IPS-NIHi11 (cell line): ENCODE results near the gene DNAJC15.
"Not testable (repeated sequence)": the region's sequence is repeated elsewhere in the genome, so short reads cannot be mapped to it uniquely, and the experiment has no call there.

Experiments used
- DNase-seq: peaks from one replicate; pipeline ENCODE4 v3.0.0; 2012; ENCODE audit warnings: mixed read lengths, low spot score

The DNAJC15 gene

DNA sequence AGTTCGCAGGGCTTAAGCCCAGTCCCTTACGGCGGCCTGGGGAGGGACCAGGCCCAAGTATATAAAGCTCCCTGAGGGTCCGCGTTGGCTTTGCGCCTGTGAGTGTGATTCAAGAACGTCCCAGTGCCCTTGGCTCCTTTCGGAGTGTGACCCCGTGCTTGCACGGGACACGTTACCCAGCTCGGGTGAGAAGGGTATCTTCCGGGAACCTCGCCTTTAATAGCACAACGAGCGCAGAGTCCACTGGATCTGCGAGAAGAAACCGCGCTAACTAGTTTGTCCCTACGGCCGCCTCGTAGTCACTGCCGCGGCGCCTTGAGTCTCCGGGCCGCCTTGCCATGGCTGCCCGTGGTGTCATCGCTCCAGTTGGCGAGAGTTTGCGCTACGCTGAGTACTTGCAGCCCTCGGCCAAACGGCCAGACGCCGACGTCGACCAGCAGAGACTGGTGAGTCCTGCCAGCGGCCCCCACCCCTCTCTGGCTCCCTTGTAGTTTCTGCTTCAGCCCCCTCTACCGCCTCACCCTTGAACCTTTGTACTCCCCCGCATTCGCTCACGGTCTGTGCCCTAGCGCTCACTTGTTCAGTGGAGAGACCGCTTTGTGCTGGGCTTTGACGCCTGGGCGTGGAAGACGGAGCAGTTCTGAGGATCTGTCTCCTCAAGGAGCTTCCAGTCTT is at the start of gene DNAJC15:
TSS of gene DNAJC15 (plus strand) at position 298 of the 675 bp plus-strand sequence. CDS start at position 339, 41 bp downstream.
- peak; percentile 81 for DNase-seq

DNA sequence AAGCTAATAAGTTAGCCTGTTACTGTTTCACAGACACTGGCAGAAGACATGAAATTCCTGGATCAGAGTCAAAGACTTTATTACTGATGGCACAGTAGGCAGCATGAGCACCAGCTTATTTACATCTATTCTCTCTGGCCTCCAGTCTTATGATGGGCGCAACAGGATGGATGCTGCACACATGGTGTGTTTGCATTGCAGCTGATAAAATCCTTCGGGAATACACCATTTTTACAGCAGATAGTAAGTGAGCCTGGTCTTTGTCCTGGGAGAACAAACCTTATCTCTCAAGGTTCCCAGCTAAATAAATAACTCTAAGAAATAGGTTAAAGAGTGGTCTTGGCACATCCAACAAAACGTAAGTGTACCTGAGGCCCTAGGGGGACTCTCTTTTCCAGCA is 47.3 kb upstream of the DNAJC15 start:
- DNase-seq, result no peak

DNA sequence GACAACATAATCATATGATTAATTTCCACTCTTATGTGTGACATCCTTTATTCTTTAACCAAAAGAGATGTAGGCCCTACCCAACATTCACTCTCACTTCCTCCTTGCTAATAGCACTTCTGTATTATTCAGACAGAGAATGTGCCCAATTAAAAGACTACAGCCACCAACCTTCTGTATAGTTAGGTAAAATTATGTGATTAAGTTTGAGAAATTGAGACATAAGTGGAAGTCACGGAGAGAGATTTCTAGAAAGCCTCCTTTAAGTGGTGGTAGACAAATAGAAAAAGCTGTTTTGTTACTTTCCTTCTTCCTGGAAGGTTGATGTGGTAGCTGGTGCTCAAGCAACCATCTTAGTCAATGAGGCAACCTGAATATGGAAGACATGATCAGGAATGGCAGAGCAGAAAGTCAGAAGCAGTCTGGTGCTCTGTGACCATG is 46.1 kb upstream of the DNAJC15 start:
- no peak for DNase-seq

DNA sequence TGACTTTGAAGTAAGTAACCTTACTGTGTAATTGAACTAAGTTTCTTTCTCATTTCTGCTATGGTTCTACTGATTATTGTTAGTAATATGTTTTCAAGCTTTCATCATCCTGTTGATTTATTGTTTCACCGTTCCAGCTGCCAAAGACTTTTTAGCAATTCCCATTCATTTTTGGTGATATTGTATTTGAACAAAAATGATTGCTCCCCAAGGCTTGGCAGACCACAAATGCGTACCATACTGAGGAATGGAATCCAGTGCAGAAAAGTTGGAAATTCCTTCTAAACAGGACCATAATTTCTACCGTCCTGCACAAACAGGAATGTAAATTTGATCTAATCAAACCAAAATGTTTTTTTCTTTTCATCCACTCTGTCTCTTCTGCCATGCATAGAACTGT is 42.1 kb upstream of the DNAJC15 start:
- no peak for DNase-seq

DNA sequence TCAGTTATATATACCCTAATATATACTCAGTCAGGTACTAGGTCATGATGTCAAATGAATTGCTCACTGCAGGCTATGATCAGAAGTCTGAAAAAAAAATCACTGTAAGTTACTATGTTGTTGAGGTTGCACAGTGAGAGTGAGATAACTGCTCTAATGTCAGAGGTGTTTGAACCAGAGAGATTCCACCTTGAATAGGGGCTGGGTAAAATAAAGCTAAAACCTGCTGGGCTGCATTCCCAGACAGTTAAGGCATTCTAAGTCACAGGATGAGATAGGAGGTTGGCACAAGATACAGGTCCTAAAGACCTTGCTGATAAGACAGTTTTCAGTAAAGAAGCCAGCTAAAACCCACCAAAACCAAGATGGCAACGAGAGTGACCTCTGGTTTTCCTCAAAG is 41.5 kb upstream of the DNAJC15 start:
- no peak for DNase-seq

DNA sequence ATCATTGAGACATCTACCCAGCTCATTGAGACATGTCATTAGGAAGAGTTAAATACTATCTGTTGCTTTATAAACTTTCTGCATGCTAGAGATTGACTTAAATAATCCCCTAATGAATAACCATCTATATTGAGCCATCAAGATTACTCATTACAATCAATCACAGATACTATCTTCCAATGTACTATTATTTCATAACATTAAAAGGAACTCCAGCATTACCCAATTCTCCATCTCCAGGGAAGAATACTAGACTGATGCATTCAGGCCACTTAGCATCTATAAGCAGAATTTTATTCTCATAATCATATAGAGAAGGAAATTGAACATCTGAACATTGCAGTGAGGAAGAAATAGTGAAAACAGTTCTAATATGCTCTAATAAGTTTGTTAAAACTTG is 39.4 kb upstream of the DNAJC15 start:
- no peak for DNase-seq

DNA sequence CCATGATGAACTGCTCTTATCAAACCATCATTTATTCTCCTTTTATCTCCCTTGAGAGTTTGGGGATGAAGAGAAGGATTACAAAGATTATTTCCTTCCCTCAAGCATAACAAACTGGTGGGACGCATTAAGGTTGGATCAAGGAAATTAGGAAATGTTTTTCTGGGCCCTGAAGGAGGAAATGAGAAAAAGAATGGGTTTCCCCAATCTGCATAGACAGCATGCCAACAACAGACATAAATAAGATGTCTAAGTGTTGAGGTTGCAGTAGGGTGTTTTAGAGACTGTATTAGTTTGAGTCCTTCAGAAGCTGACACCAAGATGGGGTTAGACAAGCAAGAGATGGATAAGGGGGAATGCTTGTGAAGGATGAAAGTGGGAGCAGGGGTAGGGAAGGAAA is 38.7 kb upstream of the DNAJC15 start:
- DNase-seq, result no peak

DNA sequence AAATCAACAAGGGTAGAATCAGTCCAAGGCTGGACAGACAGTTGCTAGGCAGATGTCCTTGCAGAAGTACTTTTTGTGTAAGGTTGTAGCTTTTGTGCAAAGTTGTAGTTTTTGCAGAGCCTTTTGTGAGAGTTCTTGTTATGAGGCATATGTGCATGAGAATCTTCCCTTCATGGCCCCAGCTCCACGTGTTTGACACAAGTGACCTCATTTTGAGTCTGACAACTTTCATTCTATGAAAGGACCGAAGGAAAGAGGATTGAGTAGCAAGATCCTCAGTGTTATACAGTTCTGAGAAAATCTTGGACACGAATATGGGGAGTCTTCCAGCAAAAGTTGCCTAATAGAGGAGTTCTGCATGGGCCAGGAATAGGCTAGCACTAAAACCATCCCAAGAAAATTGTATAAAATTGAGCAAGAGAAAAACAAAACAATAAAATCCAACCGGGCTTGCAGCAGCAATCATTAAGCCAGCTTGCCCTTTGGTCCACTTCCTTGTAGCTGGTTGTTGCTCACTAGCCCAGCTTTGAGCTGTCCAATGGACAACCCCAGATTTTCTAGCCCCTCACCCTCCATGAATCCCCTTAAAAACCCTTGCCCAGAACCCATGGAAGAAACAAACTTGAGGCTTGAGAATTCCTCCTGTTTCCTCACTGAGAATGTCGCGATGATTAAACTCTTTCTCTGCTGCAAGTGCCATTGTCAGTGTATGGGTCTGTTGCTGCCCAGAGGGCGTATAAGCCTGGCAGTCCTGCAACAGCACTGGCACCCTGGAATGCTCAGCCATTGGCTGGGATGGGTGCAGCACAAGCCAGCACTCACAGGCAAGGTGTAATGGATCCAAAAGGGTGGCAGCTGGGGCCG is 37.8 kb upstream of the DNAJC15 start:
- no peak for DNase-seq

DNA sequence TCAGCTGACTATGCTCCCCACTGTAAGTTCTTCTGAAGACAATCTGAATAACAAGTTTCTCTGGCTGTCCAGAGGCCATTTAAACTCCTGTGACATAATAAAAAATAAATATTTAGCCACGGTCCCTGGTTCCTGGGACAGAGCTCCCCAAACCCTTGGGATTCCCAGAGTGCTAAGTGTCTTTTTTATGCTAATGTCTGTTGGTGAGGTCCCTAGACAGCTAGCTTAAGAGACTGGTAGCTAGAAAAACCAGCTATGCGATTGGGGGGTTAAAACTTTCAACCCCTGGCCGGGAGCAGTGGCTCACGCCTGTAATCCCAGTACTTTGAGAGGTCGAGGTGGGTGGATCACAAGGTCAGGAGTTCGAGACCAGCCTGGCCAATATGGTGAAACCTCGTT is 37.2 kb upstream of the DNAJC15 start:
- DNase-seq, result no peak

DNA sequence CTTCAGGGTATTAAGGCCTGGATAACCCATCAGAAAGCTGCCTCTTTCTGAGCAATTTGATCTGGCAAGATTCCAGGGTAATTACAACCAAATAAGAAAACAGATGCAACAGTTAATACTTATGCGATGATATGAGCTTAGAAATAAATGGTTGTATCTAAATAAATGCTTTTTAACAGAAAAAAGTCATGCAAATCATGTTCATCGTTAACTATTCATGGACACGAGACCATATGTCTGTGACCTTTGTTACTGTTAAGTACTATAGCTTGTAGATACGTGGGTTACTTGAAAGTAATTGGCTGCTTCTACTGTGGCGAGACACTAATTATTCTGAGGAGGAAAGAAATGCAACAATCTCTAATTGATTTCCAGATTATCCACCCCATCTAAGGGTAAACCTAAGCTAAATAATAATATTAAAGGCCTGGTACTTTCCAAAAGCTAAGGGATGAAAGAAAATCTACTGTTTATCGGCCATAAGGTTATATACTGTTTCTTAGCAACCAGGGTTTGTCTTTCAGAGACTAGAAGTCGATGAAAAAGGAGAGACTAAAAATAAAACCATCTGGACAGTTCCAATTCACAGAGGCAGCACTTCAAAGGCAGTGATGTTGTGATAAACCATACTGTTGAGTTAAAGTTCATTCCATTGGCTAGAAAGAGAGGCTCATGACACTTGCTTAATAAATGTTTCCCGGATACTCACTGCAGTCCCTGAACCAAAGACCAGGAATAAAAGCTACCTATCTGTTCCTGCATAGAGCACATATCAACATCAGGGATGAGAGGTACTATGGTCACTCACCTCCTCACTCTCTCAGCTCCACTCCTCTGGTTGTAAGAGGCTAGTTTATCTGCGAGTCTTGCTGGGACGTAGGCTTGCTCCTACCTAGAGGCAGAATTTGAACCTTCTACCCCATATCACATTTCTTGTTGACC is 32.8 kb upstream of the DNAJC15 start:
- no peak for DNase-seq

DNA sequence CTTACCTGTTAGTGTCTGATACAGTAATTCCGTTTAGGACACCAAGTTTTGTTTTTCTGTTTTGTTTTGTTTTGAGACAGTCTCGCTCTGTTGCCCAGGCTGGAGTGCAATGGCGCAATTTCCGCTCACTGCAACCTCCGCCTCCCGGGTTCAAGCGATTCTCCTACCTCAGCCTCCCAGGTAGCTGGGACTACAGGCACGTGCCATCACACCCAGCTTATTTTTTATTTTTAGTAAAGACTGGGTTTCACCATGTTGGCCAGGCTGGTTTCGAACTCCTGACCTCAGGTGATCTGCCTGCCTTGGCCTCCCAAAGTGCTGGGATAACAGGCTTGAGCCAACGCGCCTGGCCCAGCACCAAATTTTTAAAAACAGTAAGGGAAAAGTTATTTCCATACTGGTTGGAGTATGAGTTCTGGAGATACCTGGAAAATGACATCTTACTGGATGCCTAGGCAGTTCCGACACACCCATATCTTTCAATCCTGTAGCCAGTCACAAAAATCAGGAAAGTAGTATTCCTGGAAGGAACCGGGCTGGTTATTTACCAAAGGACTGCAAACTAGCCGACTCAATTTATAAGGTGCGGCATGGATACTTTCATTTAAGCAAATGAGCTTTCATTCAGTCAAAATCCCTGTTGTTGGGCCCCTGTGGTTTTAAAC is 32.0 kb upstream of the DNAJC15 start:
- not testable (repeated sequence) for DNase-seq

DNA sequence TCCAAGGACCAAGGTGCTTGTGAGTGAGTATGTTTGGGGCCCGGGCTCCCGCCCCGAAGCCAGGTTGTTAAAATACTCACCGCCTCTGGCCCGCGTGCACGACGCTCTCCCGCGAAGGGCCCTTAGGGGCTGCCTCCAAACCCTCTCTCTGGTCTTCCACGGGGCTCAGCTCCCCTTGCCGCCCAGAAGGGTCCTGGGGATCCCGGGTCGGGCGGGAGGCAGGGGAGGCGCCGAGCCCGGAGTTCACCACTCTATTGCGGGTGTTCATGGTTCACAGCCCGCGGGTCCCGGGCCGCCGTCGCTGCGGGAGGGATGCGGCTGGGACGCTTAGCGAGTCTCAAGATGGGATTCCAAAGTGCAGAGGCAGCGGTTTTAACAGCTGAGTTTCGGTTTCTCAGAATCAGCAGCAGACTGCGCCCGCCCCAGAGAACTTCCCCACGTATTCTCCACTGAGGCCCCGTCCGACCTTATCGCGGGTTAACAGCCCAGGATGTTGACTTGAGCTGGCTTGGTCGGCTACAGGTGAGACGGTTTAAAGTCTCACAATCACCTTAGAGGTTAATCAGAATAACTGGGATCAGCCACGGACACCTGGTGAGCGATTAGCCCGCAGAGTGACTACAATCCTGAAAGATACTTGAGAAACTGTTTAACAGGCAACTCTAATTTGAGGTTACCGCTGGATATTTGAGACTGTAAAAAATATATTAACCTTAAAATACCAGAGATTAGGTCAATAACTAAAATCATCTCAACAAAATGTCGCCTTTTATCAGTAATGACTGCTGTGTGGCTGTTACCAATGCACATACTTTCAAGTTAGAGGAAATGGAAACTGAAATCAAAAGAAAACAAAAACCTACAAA is 31.3 kb upstream of the DNAJC15 start, which contains the start of gene EPSTI1:
TSS of gene EPSTI1 (minus strand) at position 344 of the 866 bp plus-strand sequence. CDS start at position 268, 76 bp downstream.
- peak; percentile 48 for DNase-seq

DNA sequence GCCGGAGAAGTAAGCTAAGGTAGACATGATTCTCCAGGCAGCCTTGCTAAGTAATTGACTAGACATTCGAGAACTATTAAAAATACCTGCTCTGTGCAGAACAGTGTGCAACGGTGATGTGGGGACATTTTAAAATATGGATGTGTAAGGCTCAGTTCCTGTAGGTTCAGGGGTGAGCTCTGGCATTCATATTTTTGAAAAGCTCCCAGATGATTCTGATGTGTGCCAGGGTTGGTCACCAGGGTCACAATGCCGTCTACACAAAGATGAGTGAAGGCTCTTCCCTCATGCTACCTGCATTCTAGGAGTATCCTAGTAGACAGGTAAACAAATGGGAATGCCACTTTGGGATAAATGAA is 30.6 kb upstream of the DNAJC15 start:
- DNase-seq, result no peak

DNA sequence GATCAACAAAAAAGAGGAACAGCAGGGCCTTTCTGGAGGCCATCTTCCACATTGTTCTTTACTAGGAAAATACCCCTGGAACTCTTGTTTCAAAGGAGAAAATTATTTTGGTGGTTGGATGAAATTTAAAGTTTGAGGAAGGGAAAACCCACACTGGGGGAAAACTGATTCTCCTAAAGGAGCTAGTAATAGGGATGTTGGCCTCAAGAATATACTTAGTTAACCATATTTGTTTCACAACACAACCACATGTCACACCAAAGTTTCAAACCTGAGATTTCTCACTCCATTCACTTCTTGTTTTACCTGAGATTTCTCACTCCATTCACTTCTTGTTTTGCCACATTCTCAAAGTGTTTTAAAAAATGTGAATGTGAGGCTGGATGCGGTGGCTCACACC is 28.5 kb upstream of the DNAJC15 start:
- no peak for DNase-seq

DNA sequence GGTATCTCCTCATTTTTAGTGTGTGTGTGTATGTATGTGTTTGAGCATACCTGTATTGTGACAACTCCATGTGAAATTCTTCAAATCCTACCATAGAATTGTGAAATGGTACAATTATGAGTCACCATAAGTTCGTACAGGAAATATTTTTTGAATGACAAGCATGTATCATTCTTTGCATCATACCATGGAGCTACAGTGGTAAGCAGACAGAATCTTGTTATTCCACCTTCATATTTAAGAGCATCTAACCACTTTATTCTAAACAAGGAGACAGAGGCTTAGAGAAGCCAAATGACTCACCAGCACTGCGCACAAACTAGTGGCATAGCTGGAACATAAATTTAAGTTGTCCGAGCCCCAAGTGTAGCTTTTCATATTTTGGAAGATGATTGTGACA is 26.8 kb upstream of the DNAJC15 start:
- no peak for DNase-seq

DNA sequence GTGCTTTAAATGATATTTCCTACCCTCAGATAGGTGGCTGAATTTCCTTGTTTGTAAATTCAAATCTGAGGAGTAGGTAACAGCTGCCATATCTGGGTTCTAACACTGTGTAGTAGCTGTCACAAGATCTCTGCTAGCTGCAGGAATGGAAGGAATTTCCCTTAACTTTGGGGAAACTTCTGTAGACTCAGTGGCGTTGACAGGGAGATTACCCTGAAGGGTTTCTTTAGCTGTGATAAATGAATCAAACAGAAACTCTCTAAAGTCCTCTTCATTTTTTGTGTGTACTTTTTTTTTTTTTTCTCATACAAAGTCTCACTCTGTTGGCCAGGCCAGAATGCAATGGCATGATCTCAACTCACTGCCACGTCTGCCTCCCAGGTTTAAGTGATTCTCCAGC is 26.0 kb upstream of the DNAJC15 start:
- DNase-seq, result no peak

DNA sequence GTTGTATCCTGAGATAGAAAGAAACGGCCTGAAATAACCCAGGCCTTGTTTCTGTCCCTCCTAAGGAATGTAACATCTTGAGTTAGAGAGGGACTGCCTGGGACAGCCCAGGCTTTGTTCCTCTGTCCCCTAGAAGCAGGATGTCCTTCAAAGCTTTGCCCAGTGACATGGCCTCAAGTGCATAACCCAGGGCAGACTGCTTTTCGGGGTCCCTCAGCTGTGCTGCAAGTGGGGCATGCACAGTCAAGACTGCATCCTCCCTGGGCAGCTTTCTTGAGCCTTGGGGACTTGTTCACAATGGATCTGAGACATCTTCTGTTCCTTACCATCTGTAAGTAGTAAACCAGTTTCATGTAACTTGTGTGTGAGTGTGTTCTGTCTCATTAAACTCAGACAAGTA is 23.9 kb upstream of the DNAJC15 start:
- DNase-seq, result no peak

DNA sequence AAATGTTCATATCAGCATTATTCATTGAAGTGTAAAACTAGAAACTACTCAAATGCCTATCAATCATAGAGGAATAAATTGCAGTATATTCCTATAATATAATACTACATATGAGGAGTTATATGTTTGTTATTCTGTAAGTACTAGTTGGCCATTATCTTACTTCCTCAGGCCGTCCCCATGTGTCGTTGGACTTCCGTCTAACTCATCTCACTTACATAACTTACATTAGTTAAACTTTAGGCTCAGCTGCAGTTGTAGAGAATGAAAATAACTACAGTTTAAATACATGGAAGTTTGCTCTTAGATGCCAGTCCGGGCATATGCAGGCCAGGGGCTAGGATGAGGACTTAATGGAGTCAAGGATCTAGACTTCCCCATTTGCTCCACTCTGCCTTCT is 22.7 kb upstream of the DNAJC15 start:
- DNase-seq, result no peak

DNA sequence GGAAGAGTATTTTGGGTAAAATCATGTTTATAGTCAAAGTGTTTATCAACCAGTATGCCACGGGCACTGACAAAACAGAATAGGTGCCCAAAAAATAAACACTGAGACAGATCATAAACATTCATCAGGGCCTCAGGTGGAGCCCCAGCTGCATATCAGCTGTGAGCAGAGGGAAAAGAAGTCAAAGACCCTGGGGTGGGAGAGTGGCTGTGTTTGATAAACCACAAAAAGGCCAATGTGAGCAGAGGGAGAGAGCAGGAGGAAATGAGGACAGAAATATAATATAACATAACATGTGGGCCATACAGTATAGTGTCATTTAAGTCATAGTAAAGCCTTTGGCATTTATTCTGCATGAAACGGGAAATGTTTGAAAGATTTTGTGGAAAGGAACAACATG is 21.4 kb upstream of the DNAJC15 start:
- no peak for DNase-seq

DNA sequence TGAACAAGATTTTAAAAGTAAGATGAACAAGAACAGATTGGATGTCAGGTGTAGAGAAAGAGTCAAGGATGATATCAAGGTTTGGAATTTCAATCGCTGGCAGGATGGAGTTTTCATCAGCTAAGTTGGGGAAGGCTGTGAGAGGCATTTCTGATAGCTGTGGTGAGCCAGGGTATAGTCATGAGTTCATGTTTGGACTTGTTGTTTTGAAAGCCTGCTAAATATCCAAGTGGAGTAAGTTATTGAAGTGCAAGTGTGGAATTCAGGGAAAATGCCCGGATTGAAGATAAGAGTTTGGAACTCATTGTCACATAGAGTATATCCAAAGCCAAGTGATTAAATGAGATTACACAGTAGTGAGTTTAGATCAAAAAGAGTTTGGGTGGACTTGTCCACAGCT is 20.4 kb upstream of the DNAJC15 start:
- no peak for DNase-seq

DNA sequence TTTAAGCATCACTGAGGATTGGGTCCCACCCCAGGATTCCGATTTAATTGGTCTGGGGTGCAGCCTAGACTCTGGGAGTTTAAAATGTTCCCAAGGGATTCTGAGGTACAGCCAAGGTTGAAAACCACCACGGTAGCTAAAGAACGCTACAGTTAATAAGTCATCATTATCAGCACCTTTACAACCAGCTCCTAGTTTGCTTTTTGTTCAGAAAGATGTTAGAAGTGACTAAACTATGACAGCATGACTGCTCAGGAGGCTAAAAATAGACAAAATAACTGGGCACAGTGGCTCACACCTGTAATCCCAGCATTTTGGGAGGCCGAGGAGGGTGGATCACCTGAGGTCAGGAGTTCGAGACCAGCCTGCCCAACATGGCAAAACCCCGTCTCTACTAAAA is 19.7 kb upstream of the DNAJC15 start:
- no peak for DNase-seq
